NT2/D1 (cell line): ENCODE measurements around the gene EIF2S1.

Source experiments
- SUZ12 ChIP-seq: IDR thresholded peaks from 2 replicates; pipeline ENCODE4 v1.6.1; 2011; ENCODE audit not compliant: insufficient read length, insufficient read depth; ENCODE audit errors: extremely low read depth
- YY1 ChIP-seq: IDR thresholded peaks from 2 replicates; pipeline ENCODE4 v1.6.1; 2011; ENCODE audit not compliant: insufficient read length, insufficient read depth
- ZNF274 ChIP-seq: IDR thresholded peaks from 2 replicates; pipeline ENCODE4 v1.6.1; 2011; ENCODE audit warnings: mild to moderate bottlenecking, low read depth, low read length

GRCh38 chr14:67389811-67390534, 29.8 kb downstream of the EIF2S1 start:
- TF ChIP-seq YY1 = no peak
- TF ChIP-seq SUZ12 = no peak
- no peak for TF ChIP-seq ZNF274
